NCI-H1092 treated with DMSO at 0.1 percent for 48 hours (cell line): ENCODE measurements around the gene CCDC30.

ENCODE experiments used
- DNase-seq: peaks from one replicate; lab custom pipeline; 2025; lab: John Stamatoyannopoulos, UW

The CCDC30 gene

GRCh38 chr1:42462828-42463763, at the start of gene CCDC30:
Gene CCDC30, plus strand, starts transcription at chr1:42463286. Its CDS starts 17,266 bp downstream, at chr1:42480552.
- peak; percentile 99 for DNase-seq

DNA sequence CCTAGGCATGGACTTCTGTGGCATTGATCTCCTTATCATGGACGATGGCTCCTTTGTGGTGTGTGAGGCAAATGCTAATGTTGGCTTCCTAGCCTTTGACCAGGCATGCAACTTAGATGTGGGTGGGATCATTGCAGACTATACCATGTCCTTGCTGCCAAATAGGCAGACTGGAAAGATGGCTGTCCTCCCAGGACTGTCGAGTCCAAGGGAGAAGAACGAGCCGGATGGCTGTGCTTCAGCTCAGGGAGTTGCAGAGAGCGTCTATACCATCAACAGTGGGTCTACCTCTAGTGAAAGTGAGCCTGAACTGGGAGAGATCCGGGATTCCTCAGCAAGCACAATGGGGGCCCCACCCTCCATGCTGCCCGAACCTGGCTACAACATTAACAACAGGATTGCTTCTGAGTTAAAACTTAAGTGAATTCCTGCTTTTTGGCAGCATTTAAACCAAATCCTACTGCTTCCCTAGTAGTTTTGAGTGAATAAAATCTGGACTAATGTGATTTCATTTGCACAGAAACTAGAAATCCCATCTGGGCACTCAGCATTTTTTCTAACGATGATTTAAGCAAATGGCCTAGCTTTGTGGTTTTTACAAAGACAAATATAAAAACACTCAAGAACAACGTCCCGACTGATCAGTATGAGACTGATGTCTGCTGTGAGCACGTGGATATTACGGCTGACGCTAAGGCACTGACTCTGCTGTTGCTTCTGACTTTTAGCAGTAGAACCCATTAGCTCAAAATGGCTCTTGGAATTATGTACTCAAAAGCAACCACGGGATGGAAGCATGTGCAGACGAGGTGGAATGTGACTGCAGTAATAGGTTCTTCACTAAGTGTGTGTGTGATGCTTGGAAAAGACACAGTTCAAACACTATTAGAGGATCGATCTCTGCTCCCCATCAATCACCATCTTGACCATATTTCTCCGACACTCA, 48.3 kb upstream of the CCDC30 start:
- no peak for DNase-seq

DNA sequence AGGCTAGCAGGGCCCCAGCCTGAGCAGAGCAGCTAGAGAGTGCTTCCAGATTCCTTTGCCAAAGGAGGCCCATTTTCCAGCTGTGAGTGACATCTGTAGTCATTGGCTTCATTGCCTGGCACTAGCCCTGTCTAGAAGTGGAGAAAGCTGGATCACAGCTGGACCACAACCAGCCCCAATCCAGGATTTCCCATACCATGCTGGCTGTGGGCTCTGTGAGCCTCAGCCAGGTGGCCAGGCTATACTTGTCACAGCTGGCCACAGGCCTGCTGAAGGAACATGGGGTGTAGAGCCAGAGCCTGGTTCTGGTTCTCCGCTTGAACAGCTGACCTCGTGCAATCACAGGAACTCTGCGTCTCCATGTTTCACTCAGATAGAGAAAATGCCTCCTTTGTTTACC, 45.9 kb upstream of the CCDC30 start:
- DNase-seq: no peak

- no peak for DNase-seq
Measured at GRCh38 chr1:42418516-42418915, 44.6 kb upstream of the CCDC30 start.

GRCh38 chr1:42419126-42419821, 43.8 kb upstream of the CCDC30 start:
- peak; percentile 88 for DNase-seq

GRCh38 chr1:42420121-42420520, 43.0 kb upstream of the CCDC30 start:
- peak; percentile 38 for DNase-seq

- peak; percentile 100 for DNase-seq
Measured at GRCh38 chr1:42420911-42421585, 42.0 kb upstream of the CCDC30 start.

GRCh38 chr1:42422737-42423136, 40.3 kb upstream of the CCDC30 start:
- peak; percentile 83 for DNase-seq

DNA sequence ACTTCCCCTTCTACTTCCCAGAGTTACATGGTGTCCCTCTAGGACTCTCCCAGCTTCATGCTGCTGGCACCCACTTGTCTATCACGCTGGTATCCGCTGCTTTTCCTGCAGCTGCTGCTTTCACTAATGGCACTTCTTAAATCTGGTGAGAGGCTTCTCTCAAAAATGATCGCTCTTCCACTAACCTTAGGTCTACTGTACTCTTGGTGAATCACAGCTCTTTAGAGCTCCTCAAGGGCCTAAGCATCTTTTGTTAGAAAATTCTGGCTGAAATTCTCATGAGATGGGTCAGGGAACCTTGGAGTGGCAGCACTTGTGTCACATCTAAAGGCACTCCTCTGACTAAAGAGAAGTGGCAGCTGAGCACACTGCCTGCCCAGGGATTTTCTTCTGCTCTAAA, 39.4 kb upstream of the CCDC30 start:
- peak; percentile 82 for DNase-seq

GRCh38 chr1:42424201-42424600, 38.9 kb upstream of the CCDC30 start:
- no peak for DNase-seq

GRCh38 chr1:42427240-42427639, 35.8 kb upstream of the CCDC30 start:
- DNase-seq: no peak

GRCh38 chr1:42429603-42430002, 33.5 kb upstream of the CCDC30 start:
- no peak for DNase-seq

- DNase-seq: no peak
Measured at GRCh38 chr1:42430286-42431135, 32.6 kb upstream of the CCDC30 start.

DNA sequence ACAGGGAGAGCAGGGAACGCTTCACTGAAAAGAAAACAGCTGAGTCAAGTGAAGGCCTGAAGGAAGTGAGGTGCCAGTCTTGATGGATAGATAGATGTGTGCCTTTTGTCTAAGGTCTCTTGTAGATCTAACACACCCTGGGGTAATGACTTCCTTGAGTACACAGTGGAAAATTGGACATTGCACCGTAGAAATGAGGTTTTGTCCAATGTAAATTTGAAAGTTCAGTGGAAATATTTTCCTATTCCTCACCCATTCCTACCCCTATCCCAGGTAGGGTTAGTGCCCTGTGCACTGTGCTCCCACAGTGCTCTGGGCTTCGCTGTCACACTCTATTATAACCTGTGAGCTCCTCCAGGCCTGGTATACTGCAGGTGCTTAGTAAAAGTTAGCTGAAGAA, 31.6 kb upstream of the CCDC30 start:
- DNase-seq: no peak

GRCh38 chr1:42432714-42433113, 30.4 kb upstream of the CCDC30 start:
- DNase-seq: no peak

- DNase-seq: no peak
Measured at GRCh38 chr1:42433369-42433768, 29.7 kb upstream of the CCDC30 start.

DNA sequence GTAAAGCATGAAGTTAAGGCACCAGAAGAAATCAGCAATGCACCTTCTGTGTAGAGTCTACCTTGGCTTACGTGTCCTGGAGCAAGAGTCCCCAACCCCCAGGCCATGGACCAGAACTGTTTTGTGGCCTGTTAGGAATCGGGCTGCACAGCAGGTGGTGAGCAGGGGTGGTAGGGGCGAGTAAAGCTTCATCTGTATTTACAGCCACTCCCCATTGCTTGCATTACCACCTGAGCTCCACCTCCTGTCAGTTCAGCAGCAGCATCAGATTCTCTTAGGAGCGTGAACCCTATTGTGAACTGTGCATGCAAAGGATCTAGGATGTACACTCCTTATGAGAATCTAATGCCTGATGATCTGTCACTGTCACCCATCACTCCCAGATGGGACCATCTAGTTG, 28.7 kb upstream of the CCDC30 start:
- DNase-seq: no peak

DNA sequence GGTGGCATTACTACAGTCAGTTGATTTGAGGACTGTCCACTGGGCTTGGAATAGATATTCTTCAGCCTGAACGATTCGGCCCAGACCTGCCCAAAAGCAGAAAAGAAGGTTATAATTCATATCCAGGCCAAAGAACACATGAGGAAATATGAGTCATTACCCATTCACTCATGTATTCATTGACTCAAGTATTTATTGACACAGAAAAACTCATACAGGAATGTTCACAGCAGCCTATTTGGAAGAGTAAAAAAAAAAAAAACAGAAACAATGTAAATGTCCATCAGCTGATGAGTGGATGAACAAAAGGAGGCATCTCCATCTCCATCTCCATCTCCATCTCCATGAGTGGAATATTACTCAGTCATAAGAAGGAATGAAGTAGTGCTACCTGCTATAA, 23.1 kb upstream of the CCDC30 start:
- DNase-seq: no peak

- DNase-seq: no peak
Measured at GRCh38 chr1:42442662-42443061, 20.4 kb upstream of the CCDC30 start.

GRCh38 chr1:42449256-42449655, 13.8 kb upstream of the CCDC30 start:
- no peak for DNase-seq

GRCh38 chr1:42450061-42450460, 13.0 kb upstream of the CCDC30 start:
- DNase-seq: no peak
